ENCODE data around the gene LYST.

Gene LYST

DNA sequence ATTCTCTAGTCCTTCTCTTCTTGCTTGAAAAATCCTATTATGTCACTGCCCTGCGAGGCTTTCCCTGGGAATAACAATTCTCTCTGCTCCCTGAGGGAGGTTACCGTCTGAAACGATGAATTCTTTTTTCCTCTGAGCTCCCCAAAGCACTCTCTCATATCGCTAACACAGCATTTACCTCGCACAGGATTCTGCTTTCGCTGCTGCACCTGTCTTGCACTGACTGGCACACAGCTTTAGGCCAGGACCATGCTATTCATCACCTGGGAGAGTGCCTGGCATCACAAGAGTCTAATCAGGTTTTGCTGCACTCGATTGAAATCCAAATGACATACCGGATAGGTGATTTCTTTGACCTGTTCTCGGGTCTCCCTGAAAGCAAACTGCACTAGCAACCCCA is 164.3 kb downstream of the LYST start:
- no peak for TF ChIP-seq CTCF (IDR thresholded peaks at IDR 0.05; ENCODE audit: low read depth, low read length, missing control alignments)
- DNase-seq (ENCODE audit: low read depth): no peak

DNA sequence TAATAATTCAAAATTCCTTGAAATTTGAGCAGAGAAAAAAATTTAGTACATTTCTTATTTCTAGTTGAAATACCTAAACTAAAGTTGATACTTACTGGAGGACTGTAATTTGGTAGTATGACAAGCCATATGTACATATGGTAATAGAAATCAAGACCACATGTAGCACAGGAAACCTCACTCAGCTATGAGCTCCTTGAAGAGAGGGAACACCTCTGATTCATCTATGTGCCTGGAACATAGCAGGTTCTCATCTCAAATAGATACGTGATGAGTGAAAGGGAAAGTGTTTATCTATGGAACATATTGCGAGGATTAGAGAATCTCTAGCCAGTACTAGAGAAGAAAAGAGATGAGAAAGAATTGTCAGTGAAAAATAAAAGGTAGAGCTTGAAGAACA is 169.2 kb downstream of the LYST start:
- no peak overlapping the region for H3K4me3 ChIP-seq (ENCODE audit: low read depth, low read length)
- DNase-seq (ENCODE audit: low read depth): no peak
- TF ChIP-seq CTCF (IDR thresholded peaks at IDR 0.05; ENCODE audit: low read depth, low read length, missing control alignments): no peak

More for the DNA sequence above, 164.3 kb downstream of the LYST start:
- no peak overlapping the region for H3K4me3 ChIP-seq (ENCODE audit: low read depth, low read length)

- no peak overlapping the region for H3K4me3 ChIP-seq (ENCODE audit: low read depth, low read length)
- TF ChIP-seq CTCF (IDR thresholded peaks at IDR 0.05; ENCODE audit: low read depth, low read length, missing control alignments): no peak
Measured at GRCh38 chr1:235689356-235689755, 177.3 kb downstream of the LYST start.

GRCh38 chr1:235688096-235688495 is 178.6 kb downstream of the LYST start:
- TF ChIP-seq CTCF (IDR thresholded peaks at IDR 0.05; ENCODE audit: low read depth, low read length, missing control alignments): no peak
- H3K4me3 ChIP-seq (ENCODE audit: low read depth, low read length): no peak overlapping the region
- no peak for DNase-seq (ENCODE audit: low read depth)

More at GRCh38 chr1:235689356-235689755, 177.3 kb downstream of the LYST start:
- no peak for DNase-seq (ENCODE audit: low read depth)

GRCh38 chr1:235683653-235684052 is 183.1 kb downstream of the LYST start:
- no peak overlapping the region for H3K4me3 ChIP-seq (ENCODE audit: low read depth, low read length)
- no peak for DNase-seq (ENCODE audit: low read depth)
- TF ChIP-seq CTCF (IDR thresholded peaks at IDR 0.05; ENCODE audit: low read depth, low read length, missing control alignments): no peak

DNA sequence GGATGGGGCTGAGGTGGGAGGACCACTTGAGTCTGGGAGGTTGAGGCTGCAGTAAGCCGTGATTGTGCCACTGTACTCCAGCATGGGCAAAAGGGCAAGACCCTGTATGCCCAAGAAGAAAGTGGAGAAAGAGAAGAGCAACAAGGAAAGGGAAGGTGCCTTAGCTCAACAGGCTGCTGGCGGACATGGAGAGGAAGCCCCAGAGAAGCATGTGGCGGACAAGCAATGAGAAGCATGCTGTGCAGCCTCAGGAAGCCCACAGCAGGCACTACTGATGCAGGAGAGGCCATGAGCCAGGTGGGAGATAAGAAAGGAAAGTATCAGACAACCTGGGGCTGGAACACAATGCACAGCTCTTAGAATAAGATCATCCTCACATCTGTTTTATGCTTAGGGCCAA is 184.5 kb downstream of the LYST start:
- no peak for TF ChIP-seq CTCF (IDR thresholded peaks at IDR 0.05; ENCODE audit: low read depth, low read length, missing control alignments)
- no peak for DNase-seq (ENCODE audit: low read depth)
- H3K4me3 ChIP-seq (ENCODE audit: low read depth, low read length): no peak overlapping the region

DNA sequence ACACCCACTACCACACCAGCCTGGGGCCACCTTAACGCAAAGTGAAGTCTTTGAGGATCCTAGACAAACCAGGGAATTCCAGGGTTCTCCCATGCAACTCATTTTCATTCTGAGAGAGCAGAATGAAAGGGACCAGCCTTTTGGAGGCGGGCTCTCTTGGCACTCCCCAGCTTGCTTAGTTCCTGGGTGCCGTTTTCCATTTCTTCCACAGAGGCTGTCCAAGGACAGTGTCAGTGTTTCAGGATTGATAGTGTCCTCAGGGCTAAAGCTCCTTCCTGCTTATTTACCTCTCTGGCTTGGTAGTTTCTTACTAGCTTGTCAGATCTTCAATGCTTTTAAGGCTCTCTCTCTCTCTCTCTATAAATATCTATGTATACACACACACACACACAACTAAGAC is 187.1 kb downstream of the LYST start:
- TF ChIP-seq CTCF (IDR thresholded peaks at IDR 0.05; ENCODE audit: low read depth, low read length, missing control alignments): no peak
- DNase-seq (ENCODE audit: low read depth): no peak

More for the DNA sequence above, 187.1 kb downstream of the LYST start:
- H3K4me3 ChIP-seq (ENCODE audit: low read depth, low read length): no peak overlapping the region
